ENCODE results near the gene PLA2G10. TPM values are rescaled to one million over a fixed set of nuclear protein-coding genes. Genes with fewer than 3 reads are reported as not detected.

PLA2G10 gene
- total and polyA plus RNA-seq, 2 of the 13 experiments (the other 11 are each of a cell fraction or from before 2014, with no cell fraction given), result not detected

GRCh38 chr16:14629919-14630619, 64.0 kb downstream of the PLA2G10 start, which contains the start of gene PARN (continued):
- TF ChIP-seq ZNF609 (CRISPR knock-in tag; IDR thresholded peaks at IDR 0.05; ENCODE audit: borderline replicate concordance) (no peak; the same call in 1 of the 2 replicates), POLR2G (IDR thresholded peaks at IDR 0.05; ENCODE audit: low read depth, low read length) (peak; percentile 98), CHCHD3 (CRISPR knock-in tag; IDR thresholded peaks at IDR 0.05) (peak; percentile 83; the same call in 1 of the 2 replicates), JUN (CRISPR knock-in tag; IDR thresholded peaks at IDR 0.05) (peak; percentile 54; the same call in 1 of the 2 replicates), MAF1 (CRISPR knock-in tag; IDR thresholded peaks at IDR 0.05; ENCODE audit: borderline replicate concordance) (peak; percentile 75; the same call in 1 of the 2 replicates), MLXIP (CRISPR knock-in tag; IDR thresholded peaks at IDR 0.05; ENCODE audit: borderline replicate concordance) (peak; percentile 89; the same call in 1 of the 2 replicates), PBX2 (CRISPR knock-in tag; IDR thresholded peaks at IDR 0.05) (no peak), ETS1 (CRISPR knock-in tag; IDR thresholded peaks at IDR 0.05) (peak; percentile 96), ZNF496 (CRISPR knock-in tag; IDR thresholded peaks at IDR 0.05; ENCODE audit: insufficient replicate concordance) (no peak), ZNF281 (CRISPR knock-in tag; IDR thresholded peaks at IDR 0.05; ENCODE audit: borderline replicate concordance) (no peak; the same call in 1 of the 2 replicates), SNAPC2 (CRISPR knock-in tag; IDR thresholded peaks at IDR 0.05) (peak; percentile 94), ARNT2 (CRISPR knock-in tag; IDR thresholded peaks at IDR 0.05; ENCODE audit: low read depth) (peak; percentile 93), SP2 (CRISPR knock-in tag; IDR thresholded peaks at IDR 0.05) (0 out of 2 replicates have a peak, but pooled peaks have one; percentile 41), NR2C2 (CRISPR knock-in tag; IDR thresholded peaks at IDR 0.05; ENCODE audit: borderline replicate concordance) (peak; percentile 77), WIZ (CRISPR knock-in tag; IDR thresholded peaks at IDR 0.05) (peak; percentile 97)

Measured in HepG2 (cell line).